GM21360 (cell line): ENCODE results near the gene KIF3A.

Experiments
- ATAC-seq: cut with Tn5 transposase; IDR thresholded peaks from one replicate; pipeline ENCODE4 v1.9.1; 2021; ENCODE audit warnings: mild to moderate bottlenecking, moderate library complexity; ENCODE audit not compliant: unreplicated experiment

KIF3A gene

GRCh38 chr5:132736853-132737833 is at the start of gene KIF3A:
Gene KIF3A, minus strand, starts transcription at chr5:132737546. Its CDS starts 127 bp downstream, at chr5:132737419.
- ATAC-seq = peak; percentile 88

- no peak for ATAC-seq
Measured at GRCh38 chr5:132787076-132787475, 49.7 kb upstream of the KIF3A start.

DNA sequence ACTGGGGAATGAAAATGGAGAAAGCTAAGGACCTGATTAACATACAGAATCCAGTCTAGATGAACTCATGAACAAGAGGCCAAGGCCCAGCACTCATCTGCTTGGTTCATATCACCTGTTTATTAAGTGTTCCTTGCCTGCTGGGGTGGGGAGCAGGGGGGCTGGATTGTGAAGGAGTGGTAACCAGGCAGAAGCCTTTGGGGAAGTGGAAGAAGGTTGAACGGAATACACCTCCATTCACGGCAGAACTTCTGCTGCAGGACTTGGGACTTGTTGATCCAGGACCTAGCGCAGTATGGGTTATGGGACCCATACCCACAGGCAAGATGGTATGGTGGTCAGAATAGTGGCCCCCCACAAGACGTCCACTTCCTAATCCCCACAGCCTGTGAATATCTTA is 48.5 kb upstream of the KIF3A start:
- no peak for ATAC-seq

- no peak for ATAC-seq
Measured at GRCh38 chr5:132785365-132785764, 48.0 kb upstream of the KIF3A start.

DNA sequence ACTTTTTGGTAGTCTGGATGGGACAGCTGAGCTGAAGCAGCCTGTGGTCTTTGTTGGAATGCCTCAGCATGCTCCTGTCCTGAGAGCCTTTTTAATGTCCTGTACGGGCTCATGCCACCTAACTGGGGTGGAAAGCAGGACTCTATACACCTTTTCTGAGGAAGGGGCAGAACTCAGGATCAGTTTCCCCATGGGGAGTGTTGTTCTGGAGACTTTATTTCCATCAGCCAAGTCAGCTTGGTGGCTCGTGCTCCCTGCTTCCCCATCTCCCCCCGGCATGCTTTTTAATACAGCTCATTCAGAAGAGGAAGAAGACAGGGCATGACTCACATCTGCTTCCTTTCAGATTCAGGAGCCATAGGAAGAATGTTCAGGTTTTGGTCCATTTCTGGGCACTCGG is 44.8 kb upstream of the KIF3A start:
- ATAC-seq = no peak

GRCh38 chr5:132781029-132781428 is 43.7 kb upstream of the KIF3A start:
- ATAC-seq = no peak

- ATAC-seq = no peak
Measured at GRCh38 chr5:132780577-132780976, 43.2 kb upstream of the KIF3A start.

DNA sequence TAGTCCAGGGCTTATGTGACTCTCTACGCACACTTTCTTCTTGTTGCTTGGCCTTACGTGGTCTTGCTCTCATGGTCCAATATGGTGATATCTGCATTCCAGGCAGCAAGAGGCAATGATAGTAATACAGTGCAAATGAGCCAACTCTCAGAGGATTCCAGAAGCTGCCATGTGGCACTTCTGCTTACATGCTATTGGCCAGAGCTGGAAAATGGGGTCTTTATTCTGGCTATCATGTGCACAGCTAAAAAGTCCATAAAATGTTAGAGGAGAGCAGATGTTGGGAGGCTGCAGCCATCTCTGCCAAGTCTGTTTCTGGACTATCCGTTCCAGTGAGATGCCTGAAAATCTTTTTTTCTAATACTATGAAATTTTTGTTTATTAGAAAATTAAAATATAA is 42.6 kb upstream of the KIF3A start:
- ATAC-seq = no peak

- no peak for ATAC-seq
Measured at GRCh38 chr5:132778856-132779255, 41.5 kb upstream of the KIF3A start.

DNA sequence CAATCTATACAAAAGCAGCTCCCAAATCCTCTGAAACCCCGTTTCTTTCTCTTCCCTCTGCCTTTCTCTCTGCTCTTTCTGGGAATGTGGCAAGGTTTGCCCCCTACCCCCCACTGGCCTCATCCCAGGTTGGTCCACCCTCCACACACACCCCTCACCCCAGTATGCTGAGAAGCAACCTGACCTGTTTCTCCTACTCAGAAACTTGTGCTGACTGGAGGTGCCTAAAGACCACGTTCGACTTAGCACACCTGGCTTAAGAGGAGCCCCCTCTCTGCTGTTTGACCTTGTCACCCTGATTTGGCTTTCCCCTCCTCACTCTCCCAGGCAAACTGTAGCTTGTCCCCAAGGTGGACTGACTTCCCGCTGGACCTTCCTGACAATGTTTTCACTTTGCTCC is 40.8 kb upstream of the KIF3A start:
- ATAC-seq = no peak

DNA sequence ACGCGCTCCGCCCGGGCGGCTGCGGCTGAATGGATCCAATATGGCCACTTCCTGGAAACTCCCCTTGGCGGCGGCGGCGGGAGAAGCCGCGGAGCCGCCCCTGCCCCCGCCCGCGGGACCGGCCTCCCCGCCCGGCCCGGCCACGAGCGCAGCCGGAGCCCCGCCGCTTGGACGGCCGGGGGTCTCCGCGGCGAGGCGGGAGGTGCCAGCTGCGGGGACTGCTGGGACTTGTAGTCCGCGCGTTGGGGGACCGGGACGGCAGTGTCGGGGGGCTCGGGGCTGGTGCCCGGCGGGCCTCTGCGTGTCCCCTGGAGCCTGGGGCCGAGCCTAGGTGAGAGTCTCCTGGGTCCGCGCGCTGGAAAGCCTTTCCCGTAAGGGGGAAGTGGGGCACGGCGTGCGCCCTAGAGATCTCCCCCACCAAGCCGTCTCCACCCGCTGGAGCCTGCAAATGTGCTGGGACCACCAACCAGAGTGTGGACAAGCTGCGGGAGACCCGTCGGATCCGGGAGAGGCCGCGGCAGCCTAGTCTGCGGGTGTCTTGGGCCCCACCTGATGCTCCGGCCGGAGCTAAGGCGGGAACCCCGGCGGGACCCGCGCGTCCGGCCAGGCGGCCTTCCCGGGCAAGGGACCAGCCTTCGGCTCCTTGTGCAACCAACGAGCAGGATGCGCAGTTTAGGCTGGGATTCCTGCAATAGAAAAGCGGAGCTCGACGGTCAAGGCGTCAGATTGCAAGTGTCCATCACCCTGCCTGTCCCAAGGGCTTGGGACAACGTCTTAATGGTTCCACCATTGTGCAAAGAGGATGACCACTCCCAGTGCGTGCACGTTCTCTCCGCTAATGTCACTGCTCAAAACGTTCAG is 40.1 kb upstream of the KIF3A start, which contains the start of gene SEPTIN8:
SEPTIN8 (minus strand) TSS at position 31 of the 861 bp plus-strand sequence. CDS start 102 bp downstream, outside the sequence.
- ATAC-seq = peak; percentile 53

GRCh38 chr5:132776938-132777208 is 39.5 kb upstream of the KIF3A start:
- no peak for ATAC-seq

- ATAC-seq = peak; percentile 27
Measured at GRCh38 chr5:132776131-132776937, 39.0 kb upstream of the KIF3A start.

DNA sequence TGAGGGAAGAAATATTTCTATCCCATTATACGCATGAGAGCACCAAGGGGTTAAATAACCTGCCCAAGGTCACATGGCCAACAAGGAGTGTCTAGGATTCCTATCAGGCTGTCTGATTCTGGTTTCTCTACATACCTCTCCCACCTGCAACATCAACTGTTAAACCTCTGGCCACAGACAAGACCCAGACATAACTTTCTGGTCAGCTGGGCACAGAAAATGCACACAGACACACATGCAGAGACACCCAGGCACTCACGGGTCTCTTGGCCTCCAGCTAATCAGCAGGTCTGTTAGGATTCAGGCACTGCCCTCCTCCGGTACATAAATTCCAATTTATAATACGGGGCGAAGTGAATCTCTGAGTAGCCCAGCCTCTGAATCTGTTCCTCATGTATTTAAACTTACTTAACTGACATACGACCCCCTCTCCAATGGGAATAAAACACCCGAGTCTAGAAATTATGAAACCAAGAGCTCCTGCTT is 38.2 kb upstream of the KIF3A start:
- no peak for ATAC-seq

DNA sequence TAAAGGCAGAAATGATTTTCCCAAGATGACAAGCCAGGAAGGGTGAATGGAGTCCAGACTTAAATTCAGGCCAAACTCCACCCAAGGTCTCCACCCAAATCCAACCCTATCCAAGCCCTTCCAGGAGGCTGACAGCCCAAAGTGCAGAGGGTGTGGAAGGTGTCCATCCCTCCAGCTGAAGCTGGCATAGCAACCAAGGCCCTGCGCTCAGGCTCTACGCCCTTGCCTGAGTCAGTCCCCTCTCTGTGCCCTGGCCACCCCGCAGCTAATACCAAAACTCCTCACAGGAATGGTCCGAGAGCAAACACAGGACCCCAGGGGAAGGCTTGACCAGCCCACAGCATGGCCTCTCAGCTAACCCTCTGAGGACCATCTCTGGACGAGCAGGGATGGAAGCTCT is 37.5 kb upstream of the KIF3A start:
- no peak for ATAC-seq

- no peak for ATAC-seq
Measured at GRCh38 chr5:132774406-132774805, 37.1 kb upstream of the KIF3A start.

- no peak for ATAC-seq
Measured at GRCh38 chr5:132773601-132774355, 36.4 kb upstream of the KIF3A start.

DNA sequence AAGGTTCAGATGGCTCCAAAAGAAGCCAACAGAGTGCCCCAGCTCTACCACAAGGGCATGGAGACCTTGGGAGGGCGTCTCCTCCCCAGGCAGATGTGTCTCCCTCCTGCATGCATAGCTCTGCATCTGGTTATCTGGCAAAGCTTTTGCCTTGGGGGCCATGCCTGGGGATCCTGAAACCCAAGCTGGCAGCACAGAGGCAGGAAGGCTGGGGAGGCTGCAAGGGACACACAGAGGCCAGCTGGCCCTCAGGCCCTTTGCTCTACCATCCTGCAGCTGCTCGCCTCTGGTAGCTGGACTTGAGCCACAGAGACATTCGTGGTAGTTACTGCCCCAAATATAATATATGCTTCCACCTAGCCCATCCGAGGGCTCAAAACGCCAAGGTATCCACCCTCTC is 35.8 kb upstream of the KIF3A start:
- ATAC-seq = no peak

- no peak for ATAC-seq
Measured at GRCh38 chr5:132772291-132773070, 35.1 kb upstream of the KIF3A start.
